HepG2 (cell line): ENCODE results near the gene VEGFB.
A peak's percentile ranks its signal among the peaks of the same experiment; 100 is the strongest.

Source experiments
- BHLHE40 ChIP-seq: IDR thresholded peaks from 2 replicates; pipeline ENCODE4 v1.6.1; 2011; ENCODE audit warnings: low read length, improper control_type of control experiment
- FOXM1 ChIP-seq: sonication (generic); formaldehyde crosslinking; IDR thresholded peaks from 2 replicates; pipeline ENCODE4 v1.5.0; 2020; ENCODE audit warnings: missing genetic modification reagents
- MAFF ChIP-seq: IDR thresholded peaks from 2 replicates; pipeline ENCODE4 v1.6.1; 2011; ENCODE audit warnings: low read depth, low read length, improper control_type of control experiment
- POLR2AphosphoS5 ChIP-seq: IDR thresholded peaks from 2 replicates; pipeline ENCODE4 v1.6.1; 2012; ENCODE audit warnings: low read depth, low read length
- RELA ChIP-seq: sonication (generic); formaldehyde crosslinking; IDR thresholded peaks from 2 replicates; pipeline ENCODE4 v1.4.0; 2020; ENCODE audit warnings: missing genetic modification reagents
- SNAPC2 ChIP-seq: sonication (generic); formaldehyde crosslinking; IDR thresholded peaks from 2 replicates; pipeline ENCODE4 v1.8.1; 2022; ENCODE audit warnings: mild to moderate bottlenecking, missing genetic modification reagents
- TBP ChIP-seq: sonication (generic); formaldehyde crosslinking; IDR thresholded peaks from 2 replicates; pipeline ENCODE4 v1.5.0; 2020; ENCODE audit warnings: missing genetic modification reagents
- ZNF232 ChIP-seq: sonication (generic); formaldehyde crosslinking; IDR thresholded peaks from 2 replicates; pipeline ENCODE4 v1.4.0; 2020; ENCODE audit warnings: missing genetic modification reagents, borderline replicate concordance
- ZNF510 ChIP-seq: sonication (generic); formaldehyde crosslinking; IDR thresholded peaks from 2 replicates; pipeline ENCODE4 v1.4.0; 2020; ENCODE audit warnings: low read depth, mild to moderate bottlenecking, missing genetic modification reagents
- ZNF562 ChIP-seq: sonication (generic); formaldehyde crosslinking; IDR thresholded peaks from 2 replicates; pipeline ENCODE4 v1.8.0; 2022; ENCODE audit warnings: missing genetic modification reagents, borderline replicate concordance
- TF ChIP-seq, protein P1 (sequence below): sonication (generic); formaldehyde crosslinking; IDR thresholded peaks from 2 replicates; pipeline ENCODE4 v1.8.1; 2023; ENCODE audit warnings: missing genetic modification reagents, mild to moderate bottlenecking, borderline replicate concordance
- TF ChIP-seq, protein P2 (sequence below): sonication (generic); formaldehyde crosslinking; IDR thresholded peaks from 2 replicates; pipeline ENCODE4 v1.5.1; 2020; ENCODE audit warnings: mild to moderate bottlenecking, missing genetic modification reagents, moderate library complexity
- TF ChIP-seq, protein P3 (sequence below): sonication (generic); formaldehyde crosslinking; IDR thresholded peaks from 2 replicates; pipeline ENCODE4 v1.5.0; 2020; ENCODE audit warnings: mild to moderate bottlenecking, missing genetic modification reagents, moderate library complexity

DNA sequence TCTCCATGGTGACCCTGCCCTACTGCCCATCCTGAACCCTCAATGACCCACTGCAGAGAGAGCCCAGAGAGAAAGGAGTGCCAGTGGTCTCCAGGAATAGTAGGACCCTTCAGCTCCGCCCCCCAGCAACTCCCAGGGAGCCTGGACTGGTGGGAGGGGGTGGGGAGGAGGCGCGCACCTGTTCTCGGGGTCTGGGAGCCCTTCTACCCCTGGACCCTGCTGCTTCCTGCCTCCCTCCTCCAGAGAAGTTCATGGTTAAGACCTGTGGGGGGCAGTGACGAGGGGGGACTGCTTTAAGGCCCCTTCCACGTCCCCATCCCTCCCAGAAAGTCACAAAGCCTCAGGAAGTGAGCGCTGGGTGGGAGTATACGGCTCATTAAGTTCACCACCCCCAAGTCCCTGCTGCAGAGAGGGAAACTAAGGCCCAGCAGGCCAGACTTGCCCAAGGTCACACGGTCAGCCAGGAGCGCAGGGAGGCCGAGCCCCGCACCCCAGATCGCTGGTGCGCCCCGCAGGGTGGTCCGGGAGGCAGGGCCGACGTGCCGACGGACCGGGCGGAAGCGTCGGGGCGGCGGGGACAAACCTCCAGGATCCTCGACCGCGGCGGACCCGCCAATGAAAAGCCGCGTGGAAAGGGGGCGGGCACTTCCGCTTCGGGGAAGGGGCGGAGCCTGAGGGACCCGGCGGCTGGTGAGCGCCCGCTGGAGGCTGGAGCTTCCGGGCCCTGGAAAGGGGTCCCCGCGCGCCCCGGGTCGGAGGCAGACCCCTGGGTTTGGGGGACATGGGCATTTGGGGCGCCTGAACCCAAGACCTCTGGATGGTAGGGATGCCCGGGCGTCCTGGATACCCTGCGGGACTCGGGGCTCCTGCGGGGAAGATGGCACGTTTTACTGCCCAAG, 8.5 kb upstream of the VEGFB start, which contains the start of the genes NUDT22 and TRPT1:
- TF ChIP-seq MAFF (no peak), ZNF562 (CRISPR knock-in tag) (no peak), TBP (no peak), FOXM1 (CRISPR knock-in tag) (no peak), ZNF232 (CRISPR knock-in tag) (no peak), SNAPC2 (peak; percentile 76; the same call in 1 of the 2 replicates), RELA (CRISPR knock-in tag) (0 out of 2 replicates have a peak, but pooled peaks have one; percentile 46), BHLHE40 (no peak), ZNF510 (CRISPR knock-in tag) (no peak), POLR2AphosphoS5 (peak; percentile 82)
- TF ChIP-seq, protein P1, sequence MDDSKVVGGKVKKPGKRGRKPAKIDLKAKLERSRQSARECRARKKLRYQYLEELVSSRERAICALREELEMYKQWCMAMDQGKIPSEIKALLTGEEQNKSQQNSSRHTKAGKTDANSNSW: no peak
- TF ChIP-seq, protein P2, sequence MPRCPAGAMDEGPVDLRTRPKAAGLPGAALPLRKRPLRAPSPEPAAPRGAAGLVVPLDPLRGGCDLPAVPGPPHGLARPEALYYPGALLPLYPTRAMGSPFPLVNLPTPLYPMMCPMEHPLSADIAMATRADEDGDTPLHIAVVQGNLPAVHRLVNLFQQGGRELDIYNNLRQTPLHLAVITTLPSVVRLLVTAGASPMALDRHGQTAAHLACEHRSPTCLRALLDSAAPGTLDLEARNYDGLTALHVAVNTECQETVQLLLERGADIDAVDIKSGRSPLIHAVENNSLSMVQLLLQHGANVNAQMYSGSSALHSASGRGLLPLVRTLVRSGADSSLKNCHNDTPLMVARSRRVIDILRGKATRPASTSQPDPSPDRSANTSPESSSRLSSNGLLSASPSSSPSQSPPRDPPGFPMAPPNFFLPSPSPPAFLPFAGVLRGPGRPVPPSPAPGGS (CRISPR knock-in tag): no peak
- TF ChIP-seq, protein P3, sequence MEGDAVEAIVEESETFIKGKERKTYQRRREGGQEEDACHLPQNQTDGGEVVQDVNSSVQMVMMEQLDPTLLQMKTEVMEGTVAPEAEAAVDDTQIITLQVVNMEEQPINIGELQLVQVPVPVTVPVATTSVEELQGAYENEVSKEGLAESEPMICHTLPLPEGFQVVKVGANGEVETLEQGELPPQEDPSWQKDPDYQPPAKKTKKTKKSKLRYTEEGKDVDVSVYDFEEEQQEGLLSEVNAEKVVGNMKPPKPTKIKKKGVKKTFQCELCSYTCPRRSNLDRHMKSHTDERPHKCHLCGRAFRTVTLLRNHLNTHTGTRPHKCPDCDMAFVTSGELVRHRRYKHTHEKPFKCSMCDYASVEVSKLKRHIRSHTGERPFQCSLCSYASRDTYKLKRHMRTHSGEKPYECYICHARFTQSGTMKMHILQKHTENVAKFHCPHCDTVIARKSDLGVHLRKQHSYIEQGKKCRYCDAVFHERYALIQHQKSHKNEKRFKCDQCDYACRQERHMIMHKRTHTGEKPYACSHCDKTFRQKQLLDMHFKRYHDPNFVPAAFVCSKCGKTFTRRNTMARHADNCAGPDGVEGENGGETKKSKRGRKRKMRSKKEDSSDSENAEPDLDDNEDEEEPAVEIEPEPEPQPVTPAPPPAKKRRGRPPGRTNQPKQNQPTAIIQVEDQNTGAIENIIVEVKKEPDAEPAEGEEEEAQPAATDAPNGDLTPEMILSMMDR (CRISPR knock-in tag): peak; percentile 65
